Mammary epithelial cell (primary cell): ENCODE data around the gene GPR176.

Source experiments
- CTCF ChIP-seq, 2 donors: IDR thresholded peaks in 1 of 2; conservative IDR thresholded peaks in 1 of 2; 2 replicates each; pipeline ENCODE4 v1.5.1; 2011 to 2012; ENCODE audit warnings: inconsistent platforms in 2 of 2, low read length in 2 of 2, mild to moderate bottlenecking in 2 of 2, control low read depth in 1 of 2, low read depth in 1 of 2; ENCODE audit not compliant: insufficient read depth in 1 of 2; ENCODE audit errors: extremely low read depth in 1 of 2
- EZH2 ChIP-seq: IDR thresholded peaks from 2 replicates; pipeline ENCODE4 v1.6.1; 2012; ENCODE audit warnings: low read length, inconsistent platforms, borderline replicate concordance

DNA sequence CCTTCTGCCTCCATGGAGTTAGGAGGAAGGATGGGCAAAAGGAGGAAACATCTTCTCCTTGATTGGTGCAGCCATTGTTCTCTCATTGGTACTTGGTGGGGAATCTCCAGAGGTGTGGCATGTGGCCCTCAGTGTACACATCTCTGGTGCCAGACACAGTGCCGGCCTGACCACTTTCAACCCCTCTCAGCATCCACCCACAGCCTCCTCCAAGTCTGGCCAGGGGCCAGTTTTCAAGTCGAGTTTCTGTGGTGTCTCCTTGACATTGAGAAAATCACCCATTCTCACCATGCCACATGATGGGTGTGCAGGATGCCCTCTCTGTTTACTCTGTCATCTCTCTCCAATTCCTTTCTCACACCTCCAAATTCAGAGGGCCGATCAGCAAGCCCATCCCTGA, 124.6 kb downstream of the GPR176 start:
- TF ChIP-seq CTCF (conservative IDR thresholded peaks at IDR 0.05 in 1 of 2, IDR thresholded peaks at IDR 0.05 in 1 of 2; ENCODE audit: extremely low read depth in 1 of 2, insufficient read depth in 1 of 2, low read depth in 1 of 2, low read length in 2 of 2), result no peak
- no peak for TF ChIP-seq EZH2
